Smooth muscle cell of trachea (primary cell): ENCODE data around the gene FOLR3. TPM values are rescaled to one million over a fixed set of nuclear protein-coding genes. Genes with fewer than 3 reads are reported as not detected.

ENCODE experiments used
- total RNA-seq: library from RNA; depleted of rRNA; stranded (reverse); fragments of >200 nt; gene quantifications from 2 replicates; pipeline ENCODE4 v1.2.1, GENCODE V29; 2014

Gene FOLR3
- 1.3 and 1.8 TPM in 2 replicates for total RNA-seq

GRCh38 chr11:72135473-72135872 lies at the start of gene FOLR3:
Gene FOLR3, plus strand, starts transcription at chr11:72135725. Its CDS starts 228 bp downstream, at chr11:72135953.

GRCh38 chr11:72102946-72103753 lies 32.4 kb upstream of the FOLR3 start, which contains the start of gene LAMTOR1:
Gene LAMTOR1, minus strand, starts transcription at chr11:72103297. Its CDS starts 73 bp downstream, at chr11:72103224.

GRCh38 chr11:72105888-72106287 lies 29.6 kb upstream of the FOLR3 start, which contains the start of gene TOMT:
Gene TOMT, plus strand, starts transcription at chr11:72105924. Its CDS starts 28 bp downstream, at chr11:72105952.

GRCh38 chr11:72112143-72112977 lies 23.2 kb upstream of the FOLR3 start, which contains the start of gene ANAPC15:
Gene ANAPC15, minus strand, starts transcription at chr11:72112695. Its CDS starts 1,419 bp downstream, at chr11:72111276.

Other genes with a start within 250 kb of the FOLR3 start
- gene XNDC1N, start 207.1 kb upstream of the FOLR3 start, total RNA-seq: 6.1 and 13.7 TPM in 2 replicates
- gene RNF121, start 206.7 kb upstream of the FOLR3 start, total RNA-seq: 38.7 and 42.0 TPM in 2 replicates
- 2.8 and 3.8 TPM in 2 replicates for gene IL18BP, start 136.8 kb upstream of the FOLR3 start, total RNA-seq
- gene NUMA1, start 55.2 kb upstream of the FOLR3 start, total RNA-seq: 184 and 259 TPM in 2 replicates
- gene LRRC51, start 54.9 kb upstream of the FOLR3 start, total RNA-seq: 6.4 and 8.1 TPM in 2 replicates
- 97.3 and 114 TPM in 2 replicates for gene LAMTOR1, start 32.4 kb upstream of the FOLR3 start, total RNA-seq
- 0.17 TPM in 1 of 2 replicates, not detected in the other for gene TOMT, start 29.8 kb upstream of the FOLR3 start, total RNA-seq
- 19.2 and 33.0 TPM in 2 replicates for gene ANAPC15, start 23.0 kb upstream of the FOLR3 start, total RNA-seq
- 0.33 TPM in 1 of 2 replicates, not detected in the other for gene FOLR1, start 56.4 kb downstream of the FOLR3 start, total RNA-seq
- gene FOLR2, start 81.1 kb downstream of the FOLR3 start, total RNA-seq: not detected in 2 replicates
- gene INPPL1, start 89.0 kb downstream of the FOLR3 start, total RNA-seq: 52.9 and 112 TPM in 2 replicates
- gene PHOX2A, start 108.5 kb downstream of the FOLR3 start, total RNA-seq: not detected in 2 replicates